ENCODE data around the gene RAB37. TPM values are rescaled to one million over a fixed set of nuclear protein-coding genes. Genes with fewer than 3 reads are reported as not detected.

RAB37 gene
- total and polyA plus RNA-seq, 11 donors = 0.76 to 3.6 (median 1.7) TPM

- WGBS, 4 donors = 84 to 95% (median 86%) methylated on average over 13 to 17 of the region's 17 CpGs
- no peak overlapping the region for H3K4me3 ChIP-seq
- no peak for TF ChIP-seq CTCF (IDR thresholded peaks at IDR 0.05)
- TF ChIP-seq POLR2A (IDR thresholded peaks at IDR 0.05) = no peak
- H3K27me3 ChIP-seq = peaks cover 16 to 54% (median 32%) of the 10 kb centered on the region in 9 donors
- no peak for ATAC-seq
- H3K4me1 ChIP-seq = peaks cover 0 to 97% (median 33%) of the 10 kb centered on the region in 12 donors
- DNase-seq = no peak
- intact Hi-C loops (cut with DNase I) = loop anchor here in 4 of 10 donors (5.0 kb wide), 4 partner anchors 41 to 216 kb away; no protein-coding TSS in a partner anchor
- H3K9me3 ChIP-seq = no peaks in the 10 kb centered on the region
- H3K27ac ChIP-seq = peak overlapping the region in 1 of 12 donors; percentile 86
- no peaks in the 10 kb centered on the region for H3K36me3 ChIP-seq
Observed at GRCh38 chr17:74740641-74741387, 3.8 kb downstream of the RAB37 start.

- H3K4me3 ChIP-seq = peak overlapping the region in 1 of 12 donors; percentile 20
- intact Hi-C loops (cut with DNase I) = loop anchor here in 4 of 10 donors (5.0 kb wide), 4 partner anchors 40 to 215 kb away; no protein-coding TSS in a partner anchor
- H3K4me1 ChIP-seq = peaks cover 0 to 100% (median 26%) of the 10 kb centered on the region in 12 donors
- ATAC-seq = no peak
- no peak for TF ChIP-seq CTCF (IDR thresholded peaks at IDR 0.05)
- no peak for TF ChIP-seq POLR2A (IDR thresholded peaks at IDR 0.05)
- 16 to 37% (median 29%) methylated on average over 3 to 4 of the region's 4 CpGs for WGBS, 4 donors
- H3K27me3 ChIP-seq = peaks cover 14 to 44% (median 27%) of the 10 kb centered on the region in 9 donors
- peak overlapping the region in 4 of 12 donors; percentile 9 to 86 (median 20) for H3K27ac ChIP-seq
- no peaks in the 10 kb centered on the region for H3K9me3 ChIP-seq
- no peaks in the 10 kb centered on the region for H3K36me3 ChIP-seq
- peak in 1 of 5 donors; percentile 38 for DNase-seq
Observed at GRCh38 chr17:74742153-74742515, 5.1 kb downstream of the RAB37 start.

- WGBS, 4 donors = 89 to 92% (median 91%) methylated on average over 9 of the region's 9 CpGs
- no peak for TF ChIP-seq CTCF (IDR thresholded peaks at IDR 0.05)
- TF ChIP-seq POLR2A (IDR thresholded peaks at IDR 0.05) = no peak
- DNase-seq = no peak
- H3K27me3 ChIP-seq = peaks cover 7 to 34% (median 17%) of the 10 kb centered on the region in 9 donors
- peak overlapping the region in 1 of 12 donors; percentile 86 for H3K27ac ChIP-seq
- H3K36me3 ChIP-seq = no peaks in the 10 kb centered on the region
- no peak overlapping the region for H3K4me3 ChIP-seq
- H3K9me3 ChIP-seq = no peaks in the 10 kb centered on the region
- no peak for ATAC-seq
- H3K4me1 ChIP-seq = peaks cover 0 to 100% (median 23%) of the 10 kb centered on the region in 12 donors
- intact Hi-C loops (cut with DNase I) = loop anchor here in 4 of 10 donors (5.0 kb wide), 4 partner anchors 39 to 214 kb away; no protein-coding TSS in a partner anchor
Observed at GRCh38 chr17:74742978-74743545, 6.0 kb downstream of the RAB37 start.

- H3K9me3 ChIP-seq = no peaks in the 10 kb centered on the region
- intact Hi-C loops (cut with DNase I) = loop anchor here (1.0 to 5.0 kb wide), 9 partner anchors 25 to 214 kb away; no protein-coding TSS in a partner anchor
- no peak for DNase-seq
- 73 to 86% (median 75%) methylated on average over 2 of the region's 2 CpGs for WGBS, 4 donors
- no peaks in the 10 kb centered on the region for H3K36me3 ChIP-seq
- peak overlapping the region in 1 of 12 donors; percentile 86 for H3K27ac ChIP-seq
- peaks cover 0 to 28% (median 12%) of the 10 kb centered on the region in 9 donors for H3K27me3 ChIP-seq
- TF ChIP-seq CTCF (IDR thresholded peaks at IDR 0.05) = no peak
- no peak for TF ChIP-seq POLR2A (IDR thresholded peaks at IDR 0.05)
- no peak for ATAC-seq
- H3K4me3 ChIP-seq = no peak overlapping the region
- peaks cover 0 to 93% (median 21%) of the 10 kb centered on the region in 12 donors for H3K4me1 ChIP-seq
Observed at GRCh38 chr17:74743755-74744154, 6.7 kb downstream of the RAB37 start.
